Measurements from ENCODE around the gene TBXAS1.

DNA sequence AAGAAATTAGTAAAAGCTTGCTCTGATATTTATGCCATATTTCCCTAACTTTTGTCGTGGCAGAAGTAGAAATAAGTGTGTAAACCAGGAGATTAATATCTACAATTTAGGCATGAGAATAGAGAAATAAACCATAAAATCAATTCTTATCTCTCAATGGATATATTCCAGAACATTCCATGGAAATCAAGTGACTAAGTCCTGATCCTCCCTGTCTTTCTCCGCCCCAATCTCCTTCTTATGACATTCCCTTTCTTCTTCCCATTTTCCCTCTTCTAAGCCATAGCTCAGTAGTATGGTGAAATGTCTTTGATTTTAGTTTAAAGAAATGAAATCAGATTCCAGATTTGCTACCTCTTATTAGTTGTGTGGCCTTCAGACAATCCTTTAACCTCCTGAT is 88.8 kb downstream of the TBXAS1 start:
- TF ChIP-seq, protein P1, sequence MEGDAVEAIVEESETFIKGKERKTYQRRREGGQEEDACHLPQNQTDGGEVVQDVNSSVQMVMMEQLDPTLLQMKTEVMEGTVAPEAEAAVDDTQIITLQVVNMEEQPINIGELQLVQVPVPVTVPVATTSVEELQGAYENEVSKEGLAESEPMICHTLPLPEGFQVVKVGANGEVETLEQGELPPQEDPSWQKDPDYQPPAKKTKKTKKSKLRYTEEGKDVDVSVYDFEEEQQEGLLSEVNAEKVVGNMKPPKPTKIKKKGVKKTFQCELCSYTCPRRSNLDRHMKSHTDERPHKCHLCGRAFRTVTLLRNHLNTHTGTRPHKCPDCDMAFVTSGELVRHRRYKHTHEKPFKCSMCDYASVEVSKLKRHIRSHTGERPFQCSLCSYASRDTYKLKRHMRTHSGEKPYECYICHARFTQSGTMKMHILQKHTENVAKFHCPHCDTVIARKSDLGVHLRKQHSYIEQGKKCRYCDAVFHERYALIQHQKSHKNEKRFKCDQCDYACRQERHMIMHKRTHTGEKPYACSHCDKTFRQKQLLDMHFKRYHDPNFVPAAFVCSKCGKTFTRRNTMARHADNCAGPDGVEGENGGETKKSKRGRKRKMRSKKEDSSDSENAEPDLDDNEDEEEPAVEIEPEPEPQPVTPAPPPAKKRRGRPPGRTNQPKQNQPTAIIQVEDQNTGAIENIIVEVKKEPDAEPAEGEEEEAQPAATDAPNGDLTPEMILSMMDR (conservative IDR thresholded peaks at IDR 0.05), result no peak
- TF ChIP-seq ZFX (IDR thresholded peaks at IDR 0.05), result no peak
